ENCODE measurements around the gene PLAAT5. TPM values are rescaled to one million over a fixed set of nuclear protein-coding genes. Genes with fewer than 3 reads are reported as not detected.

Gene PLAAT5
- total and polyA plus RNA-seq, 2 of the 4 experiments (the other 2 are of a cell fraction), result not detected

GRCh38 chr11:63508745-63509144 is 17.8 kb upstream of the PLAAT5 start:
- no peak overlapping the region for H2BK120ac ChIP-seq (ENCODE audit: low read depth, low read length)
- H3K56ac ChIP-seq (ENCODE audit: extremely low read depth, insufficient read depth, low read length), result no peak overlapping the region
- DNase-seq, result no peak
- no peak overlapping the region for H2BK15ac ChIP-seq (ENCODE audit: low read depth, low read length)
- no peaks in the 10 kb centered on the region for H3K79me1 ChIP-seq (ENCODE audit: low read depth in 1 of 2, low read length in 2 of 2)
- no peak overlapping the region for H3K9ac ChIP-seq (ENCODE audit: low read depth, low read length)
- H3K27ac ChIP-seq (ENCODE audit: insufficient read depth, low read length), result no peak overlapping the region
- intact Hi-C loops (cut with micrococcal nuclease) (no loop called here), in situ Hi-C loops (cut with MboI; ENCODE audit: low sequenced_read_pairs) (no loop called here), dilution Hi-C loops (cut with HindIII; ENCODE audit: low sequenced_read_pairs, unreplicated experiment) (no loop called here)
- no peak overlapping the region for H2BK5ac ChIP-seq (ENCODE audit: low read depth, low read length, poor library complexity, severe bottlenecking)
- no peak for ATAC-seq (ENCODE audit: low read depth)
- H4K20me1 ChIP-seq (ENCODE audit: insufficient read depth, low read length), result no peaks in the 10 kb centered on the region
- H4K8ac ChIP-seq (ENCODE audit: low read depth in 2 of 2, low read length in 2 of 2), result no peak overlapping the region
- H3K18ac ChIP-seq (ENCODE audit: low read depth, low read length), result no peak overlapping the region
- ChIA-PET POLR2A (ENCODE audit: unreplicated experiment) (no interaction called here), CTCF (interaction anchor here (0.6 kb wide), 1 partner anchor 16 kb away, joined by 3 read pairs; no protein-coding TSS in a partner anchor)
- H2BK20ac ChIP-seq (ENCODE audit: low read depth, low read length), result no peak overlapping the region
- no peak overlapping the region for H4K91ac ChIP-seq (ENCODE audit: insufficient read depth, low read depth, low read length)
- H4K5ac ChIP-seq (ENCODE audit: low read depth, low read length), result no peak overlapping the region
- peaks cover 5% of the 10 kb centered on the region for H3K27me3 ChIP-seq (ENCODE audit: control insufficient read depth, insufficient read depth, low read length)
- H2AK9ac ChIP-seq (replicated peaks; ENCODE audit: low read depth, low read length, poor library complexity), result no peak overlapping the region
- no peaks in the 10 kb centered on the region for H3K36me3 ChIP-seq (ENCODE audit: control insufficient read depth, insufficient read depth, low read length)
- TF ChIP-seq MAZ (IDR thresholded peaks at IDR 0.05; ENCODE audit: borderline replicate concordance, low read depth, low read length) (no peak), CTCF (conservative IDR thresholded peaks at IDR 0.05; ENCODE audit: low read depth, low read length) (no peak), POLR2A (IDR thresholded peaks at IDR 0.05; ENCODE audit: low read depth, low read length) (no peak), NFE2L2 (IDR thresholded peaks at IDR 0.05; ENCODE audit: low read depth, low read length) (no peak), BHLHE40 (IDR thresholded peaks at IDR 0.05; ENCODE audit: low read depth, low read length) (no peak), MXI1 (IDR thresholded peaks at IDR 0.05; ENCODE audit: borderline replicate concordance, low read depth, low read length) (no peak), RFX5 (IDR thresholded peaks at IDR 0.05; ENCODE audit: low read depth, low read length) (no peak), CEBPB (IDR thresholded peaks at IDR 0.05; ENCODE audit: low read depth, low read length) (no peak), FOS (IDR thresholded peaks at IDR 0.05; ENCODE audit: low read depth, low read length) (no peak), USF2 (IDR thresholded peaks at IDR 0.05; ENCODE audit: low read depth, low read length) (no peak), SMC3 (IDR thresholded peaks at IDR 0.05; ENCODE audit: low read depth, low read length) (no peak), MAFK (IDR thresholded peaks at IDR 0.05; ENCODE audit: low read depth, low read length) (no peak), RAD21 (IDR thresholded peaks at IDR 0.05; ENCODE audit: low read length) (no peak), CHD1 (IDR thresholded peaks at IDR 0.05; ENCODE audit: low read depth, low read length) (no peak), RCOR1 (IDR thresholded peaks at IDR 0.05; ENCODE audit: insufficient replicate concordance, low read length) (no peak)
- no peak overlapping the region for H2AK5ac ChIP-seq (ENCODE audit: low read depth, low read length)
- no peak overlapping the region for H3K4ac ChIP-seq (ENCODE audit: low read depth, low read length)
- BruUV-seq (replicated peaks), result no TSS peak
- H3K9me1 ChIP-seq (ENCODE audit: insufficient read depth, low read length), result no peaks in the 10 kb centered on the region
- no peak overlapping the region for H3K4me2 ChIP-seq (ENCODE audit: low read depth, low read length)
- H2AFZ ChIP-seq (replicated peaks; ENCODE audit: low read length, poor library complexity), result no peak overlapping the region
- H3K4me3 ChIP-seq (ENCODE audit: insufficient read depth, low read depth, low read length), result no peak overlapping the region
- H3K14ac ChIP-seq (replicated peaks; ENCODE audit: low read depth, low read length), result no peak overlapping the region
- H3K9me3 ChIP-seq (ENCODE audit: control insufficient read depth, insufficient read depth, low read length), result no peaks in the 10 kb centered on the region
- no peak overlapping the region for H3K23ac ChIP-seq (ENCODE audit: low read depth, low read length)
- WGBS, 2 experiments (ENCODE audit: extremely low coverage in 2 of 2, insufficient read length in 1 of 2), result 67% methylated on average over 1 of the region's 12 CpGs; no CpG with 5 or more reads in 1 of the 2 experiments
- no peaks in the 10 kb centered on the region for H3K4me1 ChIP-seq (ENCODE audit: control insufficient read depth, insufficient read depth, low read length)
